Prostate gland (tissue), 2 donors: ENCODE data around the gene ZNF543. TPM values are rescaled to one million over a fixed set of nuclear protein-coding genes. Genes with fewer than 3 reads are reported as not detected.
A peak's percentile ranks its signal among the peaks of the same experiment; 100 is the strongest.
"Not testable (repeated sequence)": the region's sequence is repeated elsewhere in the genome, so short reads cannot be mapped to it uniquely, and the experiment has no call there.

ENCODE experiments used
- DNase-seq: peaks from one replicate; pipeline ENCODE4 v3.0.0-alpha.2; 2019; ENCODE audit warnings: low spot score
- H3K27ac ChIP-seq, 2 donors: fragments of 200-600 bp; sonication (generic); 2 replicates each; pipeline ENCODE4 v1.5.1; 2017 to 2019
- H3K27me3 ChIP-seq: fragments of 200-600 bp; sonication (generic); replicated peaks from 2 replicates; pipeline ENCODE4 v1.5.1; 2019; ENCODE audit not compliant: insufficient read depth
- H3K36me3 ChIP-seq, 2 donors: fragments of 200-600 bp; sonication (generic); 1 replicate in 1 of 2; 2 replicates in 1 of 2; pipeline versions ENCODE4 v1.5.1 to v1.8.1; 2017 to 2019
- H3K4me1 ChIP-seq: fragments of 200-600 bp; sonication (generic); replicated peaks from 2 replicates; pipeline ENCODE4 v1.5.1; 2019
- H3K4me3 ChIP-seq, 2 donors: fragments of 200-600 bp; sonication (generic); 2 replicates each; pipeline ENCODE4 v1.5.1; 2017 to 2019
- H3K9me3 ChIP-seq: fragments of 200-600 bp; sonication (generic); 2 replicates; pipeline ENCODE4 v1.5.1; 2017
- CTCF ChIP-seq, 4 experiments: fragments of 200-600 bp in 2 of 4; fragments of 450-650 bp in 2 of 4; sonication (generic) in 2 of 4; IDR thresholded peaks; 1 replicate in 3 of 4; 2 replicates in 1 of 4; pipeline ENCODE4 v1.5.1; 2016 to 2019; ENCODE audit warnings: antibody characterized with exemption in 4 of 4, mild to moderate bottlenecking in 2 of 4, moderate library complexity in 2 of 4
- POLR2A ChIP-seq: fragments of 450-650 bp; IDR thresholded peaks from one replicate; pipeline ENCODE4 v1.6.1; 2016; ENCODE audit warnings: antibody characterized with exemption, mild to moderate bottlenecking
- POLR2AphosphoS5 ChIP-seq: sonication (generic); formaldehyde crosslinking; IDR thresholded peaks from one replicate; pipeline ENCODE4 v1.6.1; 2017; ENCODE audit warnings: antibody characterized with exemption
- WGBS: methylation state at CpG from one replicate; pipeline ENCODE4 v1.1.5; 2018; 5-methylcytosine and 5-hydroxymethylcytosine counted together
- intact Hi-C: fragments of 100-400 bp; cut with DNase I; formaldehyde crosslinking; loops from one replicate; pipeline ENCODE4 v1.14.2; 2022
- total RNA-seq, 2 donors: library from RNA; depleted of rRNA; stranded (reverse); fragments of >200 nt; gene quantifications; one replicate each; pipeline ENCODE4 v1.1.0, GENCODE V29; 2016

Gene ZNF543
- total RNA-seq: 10 to 100 TPM; 10.8 to 15.3 TPM

GRCh38 chr19:57320180-57321084 lies at the start of gene ZNF543:
Gene ZNF543, plus strand, starts transcription at chr19:57320472. Its CDS starts 382 bp downstream, at chr19:57320854.
- peak; percentile 92 for DNase-seq
- WGBS: under 1% methylated on average over 68 of the region's 71 CpGs
- intact Hi-C loops: no loop called here

GRCh38 chr19:57271280-57271679 lies 49.0 kb upstream of the ZNF543 start:
- H3K4me1 ChIP-seq: no peaks in the 10 kb centered on the region
- H3K27ac ChIP-seq: no peak overlapping the region
- WGBS: 98% methylated on average over 8 of the region's 8 CpGs
- H3K9me3 ChIP-seq: no peaks in the 10 kb centered on the region
- no peaks in the 10 kb centered on the region for H3K27me3 ChIP-seq
- H3K4me3 ChIP-seq: no peak overlapping the region
- no peaks in the 10 kb centered on the region for H3K36me3 ChIP-seq
- DNase-seq: no peak
- no peak for TF ChIP-seq CTCF (IDR thresholded peaks at IDR 0.05)
- intact Hi-C loops: no loop called here

More at GRCh38 chr19:57320180-57321084, at the start of gene ZNF543:
- H3K4me3 ChIP-seq: peak within 1 kb of the TSS; percentile 72 to 84
- no peaks in the 10 kb centered on the region for H3K9me3 ChIP-seq
- no peaks in the 10 kb centered on the region for H3K27me3 ChIP-seq
- TF ChIP-seq POLR2AphosphoS5: peak; percentile 94
- peak; percentile 70 for TF ChIP-seq POLR2A
- TF ChIP-seq CTCF (IDR thresholded peaks at IDR 0.05): no peak
- peaks cover 7% of the 10 kb centered on the region for H3K4me1 ChIP-seq
- H3K36me3 ChIP-seq: peaks cover 3 to 21% of the 10 kb centered on the region in 2 donors
- peak within 1 kb of the TSS; percentile 72 to 88 for H3K27ac ChIP-seq

- no peak overlapping the region for H3K27ac ChIP-seq
- no peak overlapping the region for H3K4me3 ChIP-seq
- intact Hi-C loops: no loop called here
- no peak for DNase-seq
- no peaks in the 10 kb centered on the region for H3K36me3 ChIP-seq
- 96% methylated on average over 1 of the region's 1 CpG for WGBS
- H3K4me1 ChIP-seq: no peaks in the 10 kb centered on the region
- TF ChIP-seq POLR2AphosphoS5 (no peak), CTCF (IDR thresholded peaks at IDR 0.05) (no peak), POLR2A (no peak)
- no peaks in the 10 kb centered on the region for H3K9me3 ChIP-seq
- no peaks in the 10 kb centered on the region for H3K27me3 ChIP-seq
Measured at GRCh38 chr19:57273014-57273413, 47.3 kb upstream of the ZNF543 start.

GRCh38 chr19:57276430-57276829 lies 43.8 kb upstream of the ZNF543 start:
- H3K4me1 ChIP-seq: no peaks in the 10 kb centered on the region
- no peak overlapping the region for H3K27ac ChIP-seq
- no peaks in the 10 kb centered on the region for H3K9me3 ChIP-seq
- DNase-seq: no peak
- no peaks in the 10 kb centered on the region for H3K36me3 ChIP-seq
- WGBS: 79% methylated on average over 1 of the region's 1 CpG
- intact Hi-C loops: no loop called here
- H3K27me3 ChIP-seq: no peaks in the 10 kb centered on the region
- no peak overlapping the region for H3K4me3 ChIP-seq
- TF ChIP-seq POLR2A: no peak
- no peak for TF ChIP-seq POLR2AphosphoS5
- no peak for TF ChIP-seq CTCF (IDR thresholded peaks at IDR 0.05)

GRCh38 chr19:57278481-57278880 lies 41.8 kb upstream of the ZNF543 start:
- H3K27ac ChIP-seq, H3K9me3 ChIP-seq, intact Hi-C loops, DNase-seq, H3K4me3 ChIP-seq, H3K36me3 ChIP-seq, H3K4me1 ChIP-seq, H3K27me3 ChIP-seq: not testable (repeated sequence)
- WGBS: 80% methylated on average over 2 of the region's 2 CpGs
